Measurements from ENCODE around the gene SFXN3. TPM values are rescaled to one million over a fixed set of nuclear protein-coding genes. Genes with fewer than 3 reads are reported as not detected.

Gene SFXN3
- total and polyA plus RNA-seq, 2 of the 13 experiments (the other 11 are each of a cell fraction or from before 2014, with no cell fraction given): 16.8 to 71.5 TPM

DNA sequence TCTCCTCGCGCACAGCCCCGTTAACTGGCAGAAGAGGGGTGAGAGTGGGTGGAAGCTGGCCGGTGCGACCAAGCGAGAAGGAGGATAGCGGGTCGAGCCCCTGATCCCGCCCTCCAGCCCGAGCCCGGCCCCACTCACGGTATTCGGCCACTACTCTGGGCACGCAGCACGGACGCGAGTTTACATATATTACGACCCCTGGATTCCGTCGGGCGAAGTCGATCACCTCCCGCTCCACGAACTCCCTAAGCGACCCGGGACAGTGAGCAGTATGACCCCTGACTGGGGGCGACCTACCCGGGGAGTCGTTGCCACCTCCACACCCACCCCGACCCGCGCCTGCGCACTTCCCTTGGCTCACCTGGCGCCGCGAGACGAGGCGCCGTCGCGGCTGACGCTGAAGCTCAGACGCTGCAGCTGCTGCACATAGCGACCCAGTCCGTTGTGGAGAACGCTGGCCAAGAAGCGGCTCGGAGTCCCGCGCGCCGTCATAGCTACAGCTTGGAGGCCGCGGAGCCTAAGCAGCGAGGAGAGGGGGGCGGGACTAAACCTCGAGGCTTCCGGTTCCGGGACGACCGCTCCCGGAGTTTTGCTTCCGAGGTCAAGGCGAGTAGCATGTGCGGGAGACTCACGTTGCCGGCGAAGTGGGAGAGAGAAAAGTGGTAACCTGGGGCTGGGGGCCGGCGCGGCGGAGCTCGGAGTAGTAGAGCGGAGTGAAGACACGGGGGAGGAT is 43.9 kb upstream of the SFXN3 start, which contains the start of the genes MRPL43 and TWNK (continued):
- TF ChIP-seq, protein P1, sequence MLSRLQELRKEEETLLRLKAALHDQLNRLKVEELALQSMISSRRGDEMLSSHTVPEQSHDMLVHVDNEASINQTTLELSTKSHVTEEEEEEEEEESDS (CRISPR knock-in tag; IDR thresholded peaks at IDR 0.05; ENCODE audit: borderline replicate concordance): 0 out of 2 replicates have a peak, but pooled peaks have one; percentile 47
- TF ChIP-seq, protein P2, sequence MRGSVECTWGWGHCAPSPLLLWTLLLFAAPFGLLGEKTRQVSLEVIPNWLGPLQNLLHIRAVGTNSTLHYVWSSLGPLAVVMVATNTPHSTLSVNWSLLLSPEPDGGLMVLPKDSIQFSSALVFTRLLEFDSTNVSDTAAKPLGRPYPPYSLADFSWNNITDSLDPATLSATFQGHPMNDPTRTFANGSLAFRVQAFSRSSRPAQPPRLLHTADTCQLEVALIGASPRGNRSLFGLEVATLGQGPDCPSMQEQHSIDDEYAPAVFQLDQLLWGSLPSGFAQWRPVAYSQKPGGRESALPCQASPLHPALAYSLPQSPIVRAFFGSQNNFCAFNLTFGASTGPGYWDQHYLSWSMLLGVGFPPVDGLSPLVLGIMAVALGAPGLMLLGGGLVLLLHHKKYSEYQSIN (CRISPR knock-in tag; IDR thresholded peaks at IDR 0.05; ENCODE audit: borderline replicate concordance): no peak
- no peak for TF ChIP-seq ZNF569 (CRISPR knock-in tag; IDR thresholded peaks at IDR 0.05; ENCODE audit: borderline replicate concordance)
- no peak for TF ChIP-seq ZFP36 (IDR thresholded peaks at IDR 0.05; ENCODE audit: borderline replicate concordance, low read depth, low read length, partially characterized antibody)
- TF ChIP-seq, protein P3, sequence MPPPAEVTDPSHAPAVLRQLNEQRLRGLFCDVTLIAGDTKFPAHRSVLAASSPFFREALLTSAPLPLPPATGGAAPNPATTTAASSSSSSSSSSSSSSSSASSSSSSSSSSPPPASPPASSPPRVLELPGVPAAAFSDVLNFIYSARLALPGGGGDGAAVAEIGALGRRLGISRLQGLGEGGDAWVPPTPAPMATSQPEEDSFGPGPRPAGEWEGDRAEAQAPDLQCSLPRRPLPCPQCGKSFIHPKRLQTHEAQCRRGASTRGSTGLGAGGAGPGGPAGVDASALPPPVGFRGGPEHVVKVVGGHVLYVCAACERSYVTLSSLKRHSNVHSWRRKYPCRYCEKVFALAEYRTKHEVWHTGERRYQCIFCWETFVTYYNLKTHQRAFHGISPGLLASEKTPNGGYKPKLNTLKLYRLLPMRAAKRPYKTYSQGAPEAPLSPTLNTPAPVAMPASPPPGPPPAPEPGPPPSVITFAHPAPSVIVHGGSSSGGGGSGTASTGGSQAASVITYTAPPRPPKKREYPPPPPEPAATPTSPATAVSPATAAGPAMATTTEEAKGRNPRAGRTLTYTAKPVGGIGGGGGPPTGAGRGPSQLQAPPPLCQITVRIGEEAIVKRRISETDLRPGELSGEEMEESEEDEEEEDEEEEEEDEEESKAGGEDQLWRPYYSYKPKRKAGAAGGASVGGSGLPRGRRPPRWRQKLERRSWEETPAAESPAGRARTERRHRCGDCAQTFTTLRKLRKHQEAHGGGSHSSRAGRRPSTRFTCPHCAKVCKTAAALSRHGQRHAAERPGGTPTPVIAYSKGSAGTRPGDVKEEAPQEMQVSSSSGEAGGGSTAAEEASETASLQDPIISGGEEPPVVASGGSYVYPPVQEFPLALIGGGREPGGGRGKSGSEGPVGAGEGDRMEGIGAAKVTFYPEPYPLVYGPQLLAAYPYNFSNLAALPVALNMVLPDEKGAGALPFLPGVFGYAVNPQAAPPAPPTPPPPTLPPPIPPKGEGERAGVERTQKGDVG (CRISPR knock-in tag; IDR thresholded peaks at IDR 0.05; ENCODE audit: borderline replicate concordance): peak; percentile 51; the same call in 1 of the 2 replicates
- TF ChIP-seq, protein P4, sequence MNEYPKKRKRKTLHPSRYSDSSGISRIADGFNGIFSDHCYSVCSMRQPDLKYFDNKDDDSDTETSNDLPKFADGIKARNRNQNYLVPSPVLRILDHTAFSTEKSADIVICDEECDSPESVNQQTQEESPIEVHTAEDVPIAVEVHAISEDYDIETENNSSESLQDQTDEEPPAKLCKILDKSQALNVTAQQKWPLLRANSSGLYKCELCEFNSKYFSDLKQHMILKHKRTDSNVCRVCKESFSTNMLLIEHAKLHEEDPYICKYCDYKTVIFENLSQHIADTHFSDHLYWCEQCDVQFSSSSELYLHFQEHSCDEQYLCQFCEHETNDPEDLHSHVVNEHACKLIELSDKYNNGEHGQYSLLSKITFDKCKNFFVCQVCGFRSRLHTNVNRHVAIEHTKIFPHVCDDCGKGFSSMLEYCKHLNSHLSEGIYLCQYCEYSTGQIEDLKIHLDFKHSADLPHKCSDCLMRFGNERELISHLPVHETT (CRISPR knock-in tag; conservative IDR thresholded peaks at IDR 0.05): no peak; the same call in 1 of the 2 replicates
- TF ChIP-seq ZNF431 (CRISPR knock-in tag; IDR thresholded peaks at IDR 0.05; ENCODE audit: borderline replicate concordance, low read depth): 0 out of 2 replicates have a peak, but pooled peaks have one; percentile 38
- peak; percentile 75 for TF ChIP-seq ZNF274 (CRISPR knock-in tag; IDR thresholded peaks at IDR 0.05)
- TF ChIP-seq TCF7L2 (IDR thresholded peaks at IDR 0.05; ENCODE audit: low read depth, low read length): no peak
- no peak for TF ChIP-seq ZNF670 (CRISPR knock-in tag; IDR thresholded peaks at IDR 0.05; ENCODE audit: borderline replicate concordance)
- 0 out of 2 replicates have a peak, but pooled peaks have one; percentile 20 for TF ChIP-seq ZNF326 (CRISPR knock-in tag; IDR thresholded peaks at IDR 0.05; ENCODE audit: borderline replicate concordance)
- TF ChIP-seq ZNF777 (CRISPR knock-in tag; IDR thresholded peaks at IDR 0.05): peak; percentile 51; the same call in 1 of the 2 replicates
- TF ChIP-seq CHCHD3 (CRISPR knock-in tag; IDR thresholded peaks at IDR 0.05): no peak
- no peak for TF ChIP-seq ZBTB1 (CRISPR knock-in tag; IDR thresholded peaks at IDR 0.05; ENCODE audit: borderline replicate concordance)
- TF ChIP-seq RELA (CRISPR knock-in tag; IDR thresholded peaks at IDR 0.05): no peak
- peak; percentile 48 for TF ChIP-seq ZBTB38 (CRISPR knock-in tag; IDR thresholded peaks at IDR 0.05)
- TF ChIP-seq TCF7 (IDR thresholded peaks at IDR 0.05; ENCODE audit: low read depth): no peak
- no peak for TF ChIP-seq NCOA1 (CRISPR knock-in tag; IDR thresholded peaks at IDR 0.05)
- no peak for TF ChIP-seq NBN (conservative IDR thresholded peaks at IDR 0.05)
- 0 out of 2 replicates have a peak, but pooled peaks have one; percentile 31 for TF ChIP-seq ZNF296 (CRISPR knock-in tag; conservative IDR thresholded peaks at IDR 0.05)
- peak; percentile 60; the same call in 1 of the 2 replicates for TF ChIP-seq FOXK2 (IDR thresholded peaks at IDR 0.05)
- TF ChIP-seq MED8 (CRISPR knock-in tag; IDR thresholded peaks at IDR 0.05; ENCODE audit: insufficient replicate concordance): peak; percentile 47
- TF ChIP-seq, protein P5, sequence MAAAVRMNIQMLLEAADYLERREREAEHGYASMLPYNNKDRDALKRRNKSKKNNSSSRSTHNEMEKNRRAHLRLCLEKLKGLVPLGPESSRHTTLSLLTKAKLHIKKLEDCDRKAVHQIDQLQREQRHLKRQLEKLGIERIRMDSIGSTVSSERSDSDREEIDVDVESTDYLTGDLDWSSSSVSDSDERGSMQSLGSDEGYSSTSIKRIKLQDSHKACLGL (CRISPR knock-in tag; IDR thresholded peaks at IDR 0.05): peak; percentile 92
